Measurements from ENCODE around the gene CHAC1. TPM values are rescaled to one million over a fixed set of nuclear protein-coding genes. Genes with fewer than 3 reads are reported as not detected.

CHAC1 gene
- total and polyA plus RNA-seq, 2 of the 13 experiments (the other 11 are each of a cell fraction or from before 2014, with no cell fraction given): 0.44 TPM; not detected in 1

DNA sequence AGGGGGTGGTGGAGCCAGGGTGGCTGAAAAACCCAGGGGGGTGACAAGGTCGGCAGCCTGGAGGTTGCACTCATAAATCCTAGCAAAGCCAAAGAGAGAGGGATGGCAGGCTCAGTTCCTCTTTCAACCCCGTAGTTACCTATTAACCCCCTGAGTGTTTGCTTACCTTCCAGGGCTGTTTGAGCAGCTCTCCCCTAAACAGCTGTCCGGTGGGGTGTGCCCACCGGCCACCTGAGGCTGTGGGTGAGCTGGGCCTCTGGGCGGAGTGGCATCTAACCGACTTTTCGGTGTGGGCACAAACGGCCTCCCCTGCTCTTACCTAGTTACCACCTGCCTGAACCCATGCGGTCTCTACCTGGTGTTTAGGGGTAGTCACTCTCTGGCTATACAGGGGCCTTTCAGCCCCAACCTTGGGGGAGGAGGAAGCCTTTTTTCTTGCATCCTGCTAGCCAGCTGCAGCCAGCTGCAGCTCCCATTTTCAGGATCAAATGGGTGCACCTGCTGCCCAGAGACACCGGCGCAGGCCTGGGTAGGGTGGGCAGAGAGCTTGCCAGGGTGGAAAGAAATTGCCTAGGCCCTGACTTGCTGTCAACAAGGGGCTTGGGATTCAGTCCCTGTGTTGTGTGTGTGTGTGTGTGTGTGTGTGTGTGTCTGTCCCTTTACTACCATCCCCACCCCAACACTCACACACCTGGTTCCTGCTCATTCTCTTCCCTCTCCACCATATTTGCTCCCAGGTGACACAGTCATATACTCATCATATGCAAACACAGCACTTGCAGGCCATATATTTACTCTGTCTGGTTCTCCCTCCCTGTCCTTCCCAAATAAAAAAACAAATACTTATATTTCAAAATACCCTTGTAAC is 20.4 kb upstream of the CHAC1 start:
- no peak overlapping the region for H3K27ac ChIP-seq (ENCODE audit: extremely low read length, insufficient read depth, low read length)
- peaks cover 9 to 38% of the 10 kb centered on the region in 2 experiments for H3K27me3 ChIP-seq (ENCODE audit: control insufficient read depth in 1 of 2, insufficient read depth in 2 of 2, low read length in 2 of 2)
- ATAC-seq (peak; percentile 70), DNase-seq (ENCODE audit: low spot score) (peak; percentile 75), FAIRE-seq (peak; percentile 95)
- H3K4me2 ChIP-seq (ENCODE audit: low read depth, low read length): peak overlapping the region; percentile 96
- peaks cover 99% of the 10 kb centered on the region for H3K4me1 ChIP-seq (ENCODE audit: insufficient read depth, low read length)
- H3K9me3 ChIP-seq (ENCODE audit: low read length): no peaks in the 10 kb centered on the region
- no TSS peak for BruUV-seq (replicated peaks)
- in situ Hi-C loops (cut with HindIII; ENCODE audit: extremely low pct_ligation_motif_present, low pct_unique_long_range_greater_than_20kb) (no loop called here), intact Hi-C loops (cut with micrococcal nuclease; ENCODE audit: unreplicated experiment) (no loop called here)
- H4K20me1 ChIP-seq (ENCODE audit: insufficient read depth, low read length): no peaks in the 10 kb centered on the region
- no peaks in the 10 kb centered on the region for H3K36me3 ChIP-seq (replicated peaks in 1 of 2; ENCODE audit: control insufficient read depth in 1 of 2, insufficient read depth in 2 of 2, low read length in 2 of 2)
- H3K9ac ChIP-seq (ENCODE audit: insufficient read depth, low read depth, low read length): no peak overlapping the region
- ChIA-PET CTCF (ENCODE audit: low intra/inter-chr PET ratio, low total read pairs) (no interaction called here), POLR2A (interaction anchor here (1.1 to 1.9 kb wide), 4 partner anchors 8 to 23 kb away, joined by 3 to 7 read pairs (median 3); no protein-coding TSS in a partner anchor)
- 0% methylated on average over 7 of the region's 11 CpGs for WGBS (ENCODE audit: low lambda C conversion rate)
- H3K4me3 ChIP-seq (replicated peaks in 1 of 3; ENCODE audit: insufficient read depth in 1 of 3, low read depth in 2 of 3, low read length in 3 of 3): peak overlapping the region; percentile 46 to 70 (median 49)
- no peak overlapping the region for H2AFZ ChIP-seq (ENCODE audit: low read length)
- H3K79me2 ChIP-seq (ENCODE audit: insufficient read depth, low read length): no peaks in the 10 kb centered on the region
- TF ChIP-seq, protein P1, sequence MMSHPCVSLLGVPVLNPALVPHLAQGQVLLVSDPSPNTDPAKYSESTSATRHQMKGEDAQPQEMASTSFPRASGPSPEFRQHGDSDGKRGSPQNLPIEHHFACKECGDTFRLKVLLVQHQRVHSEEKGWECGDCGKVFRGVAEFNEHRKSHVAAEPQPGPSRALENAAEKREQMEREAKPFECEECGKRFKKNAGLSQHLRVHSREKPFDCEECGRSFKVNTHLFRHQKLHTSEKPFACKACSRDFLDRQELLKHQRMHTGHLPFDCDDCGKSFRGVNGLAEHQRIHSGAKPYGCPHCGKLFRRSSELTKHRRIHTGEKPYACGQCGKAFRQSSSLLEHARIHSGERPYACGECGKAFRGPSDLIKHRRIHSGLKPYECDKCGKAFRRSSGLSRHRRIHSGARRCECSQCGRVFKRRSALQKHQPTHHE (CRISPR knock-in tag; IDR thresholded peaks at IDR 0.05; ENCODE audit: borderline replicate concordance): 0 out of 2 replicates have a peak, but pooled peaks have one; percentile 16
- TF ChIP-seq ATF2 (CRISPR knock-in tag; IDR thresholded peaks at IDR 0.05) (no peak), BCLAF1 (IDR thresholded peaks at IDR 0.05) (no peak), ZSCAN30 (CRISPR knock-in tag; IDR thresholded peaks at IDR 0.05) (no peak), NFYB (CRISPR knock-in tag; IDR thresholded peaks at IDR 0.05) (no peak), ZMYM3 (CRISPR knock-in tag; IDR thresholded peaks at IDR 0.05) (0 out of 2 replicates have a peak, but pooled peaks have one; percentile 8), TRIM24 (CRISPR knock-in tag; IDR thresholded peaks at IDR 0.05) (no peak), PHB2 (IDR thresholded peaks at IDR 0.05; ENCODE audit: partially characterized antibody) (no peak), TCF7 (IDR thresholded peaks at IDR 0.05; ENCODE audit: low read depth) (0 out of 2 replicates have a peak, but pooled peaks have one; percentile 7), ZNF562 (CRISPR knock-in tag; IDR thresholded peaks at IDR 0.05; ENCODE audit: borderline replicate concordance) (no peak)
- TF ChIP-seq, protein P2, sequence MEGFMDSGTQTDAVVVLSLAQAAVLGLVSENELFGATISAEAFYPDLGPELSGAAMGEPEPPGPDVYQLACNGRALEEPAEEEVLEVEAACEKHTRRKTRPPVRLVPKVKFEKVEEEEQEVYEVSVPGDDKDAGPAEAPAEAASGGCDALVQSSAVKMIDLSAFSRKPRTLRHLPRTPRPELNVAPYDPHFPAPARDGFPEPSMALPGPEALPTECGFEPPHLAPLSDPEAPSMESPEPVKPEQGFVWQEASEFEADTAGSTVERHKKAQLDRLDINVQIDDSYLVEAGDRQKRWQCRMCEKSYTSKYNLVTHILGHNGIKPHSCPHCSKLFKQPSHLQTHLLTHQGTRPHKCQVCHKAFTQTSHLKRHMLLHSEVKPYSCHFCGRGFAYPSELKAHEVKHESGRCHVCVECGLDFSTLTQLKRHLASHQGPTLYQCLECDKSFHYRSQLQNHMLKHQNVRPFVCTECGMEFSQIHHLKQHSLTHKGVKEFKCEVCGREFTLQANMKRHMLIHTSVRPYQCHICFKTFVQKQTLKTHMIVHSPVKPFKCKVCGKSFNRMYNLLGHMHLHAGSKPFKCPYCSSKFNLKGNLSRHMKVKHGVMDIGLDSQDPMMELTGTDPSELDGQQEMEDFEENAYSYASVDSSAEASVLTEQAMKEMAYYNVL (CRISPR knock-in tag; IDR thresholded peaks at IDR 0.05; ENCODE audit: borderline replicate concordance): 0 out of 2 replicates have a peak, but pooled peaks have one; percentile 27
